Left hindlimb (tissue), 1 donor: ENCODE measurements around the gene SPDYE5.

ENCODE experiments used
- DNase-seq: peaks from one replicate; pipeline ENCODE4 v3.0.0-alpha.2; 2018

SPDYE5 gene

DNA sequence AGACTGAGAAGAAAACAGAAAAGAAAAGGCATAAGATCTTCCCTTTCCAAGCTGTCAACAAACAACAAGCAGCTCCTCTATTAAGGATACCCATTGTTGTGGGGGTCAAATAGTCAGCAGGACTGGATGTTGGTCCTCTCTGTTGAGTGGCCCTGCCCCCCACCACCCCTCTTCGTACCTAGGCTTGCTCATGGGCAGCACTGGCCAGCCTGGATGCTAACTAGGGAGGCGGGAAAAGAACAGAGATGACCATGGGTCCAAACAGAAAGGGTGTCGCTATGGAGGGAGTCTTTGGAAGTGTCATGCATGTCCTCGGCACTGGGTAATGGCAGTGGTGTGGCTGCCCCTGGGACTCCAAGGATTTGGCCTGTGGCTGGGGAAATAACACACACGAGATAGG, 45.6 kb downstream of the SPDYE5 start:
- DNase-seq: no peak

DNA sequence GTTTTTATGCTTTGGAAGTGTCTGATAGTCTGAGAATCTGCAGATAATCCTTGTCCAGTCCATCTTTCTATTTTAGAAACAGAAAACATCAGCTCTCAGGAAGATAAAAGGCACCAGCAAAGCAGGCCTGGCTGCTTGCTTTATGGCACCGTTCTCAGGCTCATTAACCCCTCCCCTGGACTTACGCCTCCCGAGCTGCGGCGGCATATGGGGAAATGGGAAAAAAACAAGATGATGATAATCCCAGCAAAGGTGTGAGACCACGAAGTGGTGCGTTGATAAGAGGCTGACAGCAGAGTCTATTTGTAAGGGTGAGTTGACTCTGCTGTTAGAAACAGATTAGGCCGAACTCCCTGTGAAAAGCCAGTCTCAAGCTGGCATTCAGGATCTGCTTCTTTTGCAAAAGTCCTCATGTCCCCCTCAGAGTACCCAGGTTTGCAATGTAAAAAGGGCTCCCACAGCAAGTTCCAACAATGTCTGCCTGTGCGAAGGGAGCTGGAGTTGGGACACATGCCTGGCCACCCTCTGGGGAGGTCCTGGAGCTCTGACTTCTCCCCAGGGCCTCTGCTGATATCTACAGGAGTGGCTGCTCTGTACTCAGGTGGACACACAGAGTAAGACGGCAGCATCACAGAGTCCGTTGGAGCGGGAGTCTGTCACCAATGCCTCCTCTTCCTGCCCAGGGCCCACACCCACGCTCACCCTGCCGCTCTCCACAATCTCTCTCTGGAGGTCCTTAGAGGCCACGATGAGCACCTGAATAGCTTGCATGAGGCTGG, 54.3 kb downstream of the SPDYE5 start:
- DNase-seq: no peak
